Suprapubic skin (tissue), 4 donors: Measurements from ENCODE around the gene ANKRD35. TPM values are rescaled to one million over a fixed set of nuclear protein-coding genes. Genes with fewer than 3 reads are reported as not detected.
"Not testable (repeated sequence)": the region's sequence is repeated elsewhere in the genome, so short reads cannot be mapped to it uniquely, and the experiment has no call there.

ENCODE experiments used
- DNase-seq, 2 donors: peaks; one replicate each; pipeline ENCODE4 v3.0.0-alpha.2; 2019; ENCODE audit warnings: low spot score in 2 of 2
- H3K27ac ChIP-seq: fragments of 200-600 bp; sonication (generic); one replicate; pipeline ENCODE4 v1.5.1; 2019
- H3K27me3 ChIP-seq: fragments of 200-600 bp; sonication (generic); one replicate; pipeline ENCODE4 v1.5.1; 2019
- H3K36me3 ChIP-seq: fragments of 200-600 bp; sonication (generic); one replicate; pipeline ENCODE4 v1.5.1; 2019
- H3K4me1 ChIP-seq: fragments of 200-600 bp; sonication (generic); one replicate; pipeline ENCODE4 v1.5.1; 2019
- H3K4me3 ChIP-seq: fragments of 200-600 bp; sonication (generic); one replicate; pipeline ENCODE4 v1.5.1; 2019; ENCODE audit warnings: mild to moderate bottlenecking
- H3K9me3 ChIP-seq: fragments of 200-600 bp; sonication (generic); one replicate; pipeline ENCODE4 v1.5.1; 2019
- EP300 ChIP-seq: sonication (generic); formaldehyde crosslinking; IDR thresholded peaks from one replicate; pipeline ENCODE4 v1.6.1; 2017; ENCODE audit warnings: antibody characterized with exemption
- POLR2A ChIP-seq, 2 donors: fragments of 450-650 bp; IDR thresholded peaks; one replicate each; pipeline ENCODE4 v1.6.1; 2017; ENCODE audit warnings: antibody characterized with exemption in 2 of 2, mild to moderate bottlenecking in 2 of 2, moderate library complexity in 2 of 2
- POLR2AphosphoS5 ChIP-seq, 3 donors: sonication (generic); formaldehyde crosslinking; IDR thresholded peaks; one replicate each; pipeline ENCODE4 v1.6.1; 2017; ENCODE audit warnings: antibody characterized with exemption in 3 of 3
- WGBS: methylation state at CpG from one replicate; pipeline ENCODE4 v1.1.5; 2018; 5-methylcytosine and 5-hydroxymethylcytosine counted together
- total RNA-seq, 4 donors: library from RNA; depleted of rRNA; stranded (reverse); fragments of >200 nt; gene quantifications; one replicate each; pipeline ENCODE4 v1.1.0, GENCODE V29; 2016
- TF ChIP-seq, protein P1 (sequence below), 2 donors: fragments of 200-600 bp in 1 of 2; fragments of 450-650 bp in 1 of 2; sonication (generic) in 1 of 2; IDR thresholded peaks; one replicate each; pipeline ENCODE4 v1.5.1; 2016 to 2019; ENCODE audit warnings: antibody characterized with exemption in 2 of 2, mild to moderate bottlenecking in 1 of 2, moderate library complexity in 1 of 2

ANKRD35 gene
- total RNA-seq, 4 donors from 2014 or later: 32.9 to 62.7 (median 37.1) TPM

DNA sequence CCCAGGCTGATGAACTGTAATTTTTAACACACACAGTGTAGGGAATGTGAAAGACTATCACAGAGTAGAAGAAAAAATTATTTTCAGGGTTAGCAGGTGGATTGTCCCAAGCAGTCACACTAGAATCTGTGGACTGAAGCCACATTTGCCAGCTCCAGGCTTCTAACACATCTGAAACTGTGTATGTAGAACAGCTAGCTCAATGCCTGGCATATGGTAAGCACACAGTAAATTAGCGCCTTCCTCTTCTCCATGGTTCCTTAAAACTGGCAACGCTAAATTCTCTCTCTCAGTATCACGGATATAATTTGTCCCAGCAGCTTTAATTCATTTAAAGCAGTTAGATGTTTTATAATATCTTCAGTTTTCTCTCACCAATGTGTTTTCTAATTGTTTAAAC, 42.6 kb downstream of the ANKRD35 start:
- no peaks in the 10 kb centered on the region for H3K27me3 ChIP-seq
- H3K4me3 ChIP-seq: no peak overlapping the region
- peaks cover 52% of the 10 kb centered on the region for H3K36me3 ChIP-seq
- no peak overlapping the region for H3K27ac ChIP-seq
- DNase-seq: no peak
- WGBS: 75% methylated on average over 3 of the region's 3 CpGs
- TF ChIP-seq POLR2AphosphoS5 (IDR thresholded peaks at IDR 0.05) (no peak), EP300 (no peak), POLR2A (IDR thresholded peaks at IDR 0.05) (no peak)
- TF ChIP-seq, protein P1, sequence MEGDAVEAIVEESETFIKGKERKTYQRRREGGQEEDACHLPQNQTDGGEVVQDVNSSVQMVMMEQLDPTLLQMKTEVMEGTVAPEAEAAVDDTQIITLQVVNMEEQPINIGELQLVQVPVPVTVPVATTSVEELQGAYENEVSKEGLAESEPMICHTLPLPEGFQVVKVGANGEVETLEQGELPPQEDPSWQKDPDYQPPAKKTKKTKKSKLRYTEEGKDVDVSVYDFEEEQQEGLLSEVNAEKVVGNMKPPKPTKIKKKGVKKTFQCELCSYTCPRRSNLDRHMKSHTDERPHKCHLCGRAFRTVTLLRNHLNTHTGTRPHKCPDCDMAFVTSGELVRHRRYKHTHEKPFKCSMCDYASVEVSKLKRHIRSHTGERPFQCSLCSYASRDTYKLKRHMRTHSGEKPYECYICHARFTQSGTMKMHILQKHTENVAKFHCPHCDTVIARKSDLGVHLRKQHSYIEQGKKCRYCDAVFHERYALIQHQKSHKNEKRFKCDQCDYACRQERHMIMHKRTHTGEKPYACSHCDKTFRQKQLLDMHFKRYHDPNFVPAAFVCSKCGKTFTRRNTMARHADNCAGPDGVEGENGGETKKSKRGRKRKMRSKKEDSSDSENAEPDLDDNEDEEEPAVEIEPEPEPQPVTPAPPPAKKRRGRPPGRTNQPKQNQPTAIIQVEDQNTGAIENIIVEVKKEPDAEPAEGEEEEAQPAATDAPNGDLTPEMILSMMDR (IDR thresholded peaks at IDR 0.05): no peak
- H3K4me1 ChIP-seq: peaks cover 18% of the 10 kb centered on the region
- H3K9me3 ChIP-seq: no peaks in the 10 kb centered on the region

- Histone ChIP-seq H3K9me3 (no peaks in the 10 kb centered on the region), H3K4me1 (no peaks in the 10 kb centered on the region), H3K36me3 (peaks cover 98% of the 10 kb centered on the region), H3K27me3 (no peaks in the 10 kb centered on the region), H3K4me3 (no peak overlapping the region), H3K27ac (no peak overlapping the region)
- DNase-seq: no peak
- 95% methylated on average over 1 of the region's 1 CpG for WGBS
- no peak for TF ChIP-seq POLR2A (IDR thresholded peaks at IDR 0.05)
Observed at GRCh38 chr1:145837656-145838055, 48.0 kb downstream of the ANKRD35 start.

DNA sequence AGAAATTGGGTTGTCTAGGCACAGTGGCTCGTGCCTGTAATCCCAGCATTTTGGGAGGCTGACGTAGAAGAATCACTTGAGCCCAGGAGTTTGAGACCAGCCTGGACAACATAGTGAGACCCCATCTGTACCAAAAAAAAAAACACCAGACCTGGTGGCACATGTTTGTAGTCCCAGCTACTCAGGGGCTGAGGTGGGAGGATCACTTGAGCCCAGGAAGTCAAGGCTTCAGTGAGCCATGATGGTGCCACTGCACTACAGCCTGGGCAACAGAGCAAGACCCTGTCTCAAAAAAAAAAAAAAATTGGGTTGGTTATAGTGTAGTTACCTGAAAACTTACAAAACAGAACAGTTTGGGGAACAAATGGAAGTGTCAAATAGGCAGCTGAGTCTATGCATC, 54.9 kb downstream of the ANKRD35 start:
- DNase-seq, H3K27ac ChIP-seq, H3K9me3 ChIP-seq, H3K4me3 ChIP-seq, H3K27me3 ChIP-seq, H3K4me1 ChIP-seq: not testable (repeated sequence)
- peaks cover 89% of the 10 kb centered on the region for H3K36me3 ChIP-seq
- 87% methylated on average over 2 of the region's 2 CpGs for WGBS

- DNase-seq: no peak
- Histone ChIP-seq H3K27ac (no peak overlapping the region), H3K9me3 (no peaks in the 10 kb centered on the region), H3K27me3 (no peaks in the 10 kb centered on the region), H3K4me1 (peaks cover 14% of the 10 kb centered on the region), H3K4me3 (no peak overlapping the region), H3K36me3 (peaks cover 67% of the 10 kb centered on the region)
- TF ChIP-seq POLR2AphosphoS5 (IDR thresholded peaks at IDR 0.05): no peak
- no peak for TF ChIP-seq POLR2A (IDR thresholded peaks at IDR 0.05)
- no peak for TF ChIP-seq EP300
- TF ChIP-seq, protein P1 (IDR thresholded peaks at IDR 0.05): no peak
Observed at GRCh38 chr1:145828367-145829026, 57.2 kb downstream of the ANKRD35 start.

DNA sequence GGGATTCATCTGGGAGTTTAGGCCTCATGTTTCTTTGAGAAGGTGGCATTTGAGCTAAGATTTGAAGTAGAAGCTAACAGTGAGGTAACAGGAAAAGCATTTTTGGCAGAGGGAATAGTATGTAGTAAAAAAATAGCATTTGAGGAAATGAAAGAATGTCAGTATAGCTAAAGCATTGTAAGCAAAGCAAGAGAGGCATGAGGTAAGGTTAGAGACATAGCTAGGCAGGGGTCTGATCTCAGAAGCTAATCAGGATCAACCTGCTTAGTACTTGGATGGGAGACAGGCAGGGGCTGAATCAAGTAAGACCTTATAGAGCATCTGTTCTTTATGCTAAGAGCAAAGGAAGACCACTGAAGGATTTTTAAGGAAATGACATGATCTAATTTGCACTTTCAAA, 57.7 kb downstream of the ANKRD35 start:
- H3K9me3 ChIP-seq: no peaks in the 10 kb centered on the region
- no peak for DNase-seq
- H3K27ac ChIP-seq: no peak overlapping the region
- peaks cover 61% of the 10 kb centered on the region for H3K36me3 ChIP-seq
- H3K27me3 ChIP-seq: no peaks in the 10 kb centered on the region
- H3K4me3 ChIP-seq: no peak overlapping the region
- peaks cover 14% of the 10 kb centered on the region for H3K4me1 ChIP-seq
- TF ChIP-seq POLR2AphosphoS5 (IDR thresholded peaks at IDR 0.05) (no peak), EP300 (no peak), POLR2A (IDR thresholded peaks at IDR 0.05) (no peak)
- TF ChIP-seq, protein P1 (IDR thresholded peaks at IDR 0.05): no peak

- Histone ChIP-seq H3K4me3 (no peak overlapping the region), H3K27ac (no peak overlapping the region), H3K27me3 (no peaks in the 10 kb centered on the region), H3K9me3 (no peaks in the 10 kb centered on the region), H3K36me3 (peaks cover 44% of the 10 kb centered on the region), H3K4me1 (peaks cover 14% of the 10 kb centered on the region)
- WGBS: 89% methylated on average over 2 of the region's 2 CpGs
- no peak for DNase-seq
- TF ChIP-seq EP300 (no peak), POLR2A (IDR thresholded peaks at IDR 0.05) (no peak), POLR2AphosphoS5 (IDR thresholded peaks at IDR 0.05) (no peak)
- TF ChIP-seq, protein P1 (IDR thresholded peaks at IDR 0.05): no peak
Observed at GRCh38 chr1:145826030-145826429, 59.6 kb downstream of the ANKRD35 start.
